SU-DHL-6 (cell line): ENCODE results near the gene SENP3.

Source experiments
- H2AFZ ChIP-seq: fragments of 200-600 bp; sonication (generic); 2 replicates; pipeline ENCODE4 v1.6.1; 2014; ENCODE audit warnings: low read depth, mild to moderate bottlenecking, moderate library complexity, mixed read lengths, antibody characterized with exemption, low read length; ENCODE audit not compliant: severe bottlenecking
- H3F3A ChIP-seq: fragments of 200-600 bp; shearing (Covaris generic); 2 replicates; pipeline ENCODE4 v1.6.0; 2016; ENCODE audit warnings: antibody characterized with exemption, mild to moderate bottlenecking; ENCODE audit not compliant: insufficient read depth
- H3K27ac ChIP-seq: fragments of 200-600 bp; sonication (generic); 2 replicates; pipeline ENCODE4 v1.5.1; 2016; ENCODE audit warnings: low read depth, mild to moderate bottlenecking, low read length, moderate library complexity, mixed read lengths
- H3K27me3 ChIP-seq: fragments of 200-600 bp; sonication (generic), shearing (Covaris generic); 2 replicates; pipeline ENCODE4 v1.6.0; 2014; ENCODE audit warnings: mild to moderate bottlenecking, low read length
- H3K36me3 ChIP-seq: fragments of 200-600 bp; sonication (generic); 2 replicates; pipeline ENCODE4 v1.6.1; 2014; ENCODE audit warnings: mild to moderate bottlenecking, low read length, mixed read lengths
- H3K4me2 ChIP-seq: fragments of 300-600, 200-600 bp; shearing (Covaris generic), sonication (generic); 2 replicates; pipeline ENCODE4 v1.6.0; 2014; ENCODE audit warnings: low read length, low read depth, mild to moderate bottlenecking; ENCODE audit not compliant: poor library complexity, severe bottlenecking
- H3K4me3 ChIP-seq: fragments of 200-600 bp; sonication (generic); 2 replicates; pipeline ENCODE4 v1.5.1; 2014; ENCODE audit warnings: antibody characterized with exemption, low read length, mild to moderate bottlenecking, mixed read lengths; ENCODE audit not compliant: insufficient read depth, poor library complexity, severe bottlenecking
- H3K79me2 ChIP-seq: fragments of 200-600 bp; sonication (generic); 2 replicates; pipeline ENCODE4 v1.6.1; 2014; ENCODE audit warnings: mild to moderate bottlenecking, low read length, moderate library complexity; ENCODE audit not compliant: insufficient read depth
- H3K9ac ChIP-seq: fragments of 200-600 bp; sonication (generic); 2 replicates; pipeline ENCODE4 v1.7.0; 2014; ENCODE audit warnings: mild to moderate bottlenecking, low read length
- H3K9me2 ChIP-seq: fragments of 200-600 bp; sonication (generic); replicated peaks from 2 replicates; pipeline ENCODE4 v1.6.1; 2014; ENCODE audit warnings: low read length; ENCODE audit not compliant: insufficient read depth
- H3K9me3 ChIP-seq: fragments of 200-600 bp; sonication (generic); 2 replicates; pipeline ENCODE4 v1.6.1; 2014; ENCODE audit warnings: low read length, mixed read lengths; ENCODE audit not compliant: insufficient read depth
- H4K20me1 ChIP-seq: fragments of 200-600 bp; sonication (generic); 2 replicates; pipeline ENCODE4 v1.6.1; 2014; ENCODE audit warnings: low read depth, mild to moderate bottlenecking, antibody characterized with exemption, low read length, moderate library complexity, mixed read lengths
- CTCF ChIP-seq: fragments of 200-600 bp; sonication (generic); IDR thresholded peaks from one replicate; pipeline ENCODE4 v1.5.1; 2017; ENCODE audit warnings: antibody characterized with exemption, mild to moderate bottlenecking, low read length, moderate library complexity; ENCODE audit not compliant: insufficient read depth, poor library complexity, severe bottlenecking
- EZH2phosphoT487 ChIP-seq: fragments of 200-600 bp; sonication (generic), shearing (Covaris generic); conservative IDR thresholded peaks from 2 replicates; pipeline ENCODE4 v1.6.1; 2018; ENCODE audit warnings: mild to moderate bottlenecking, antibody characterized with exemption, low read length, moderate library complexity, mixed read lengths

Gene SENP3

GRCh38 chr17:7561589-7562207, at the start of gene SENP3:
Gene SENP3, plus strand, starts transcription at chr17:7561919. Its CDS starts 1,158 bp downstream, at chr17:7563077.
- H3K4me2 ChIP-seq: peak within 1 kb of the TSS; percentile 82

GRCh38 chr17:7512105-7512504, 49.6 kb upstream of the SENP3 start:
- Histone ChIP-seq H4K20me1 (no peaks in the 10 kb centered on the region), H3K36me3 (peaks cover 2% of the 10 kb centered on the region; the same call in 1 of the 2 replicates)

More at GRCh38 chr17:7561589-7562207, at the start of gene SENP3:
- Histone ChIP-seq H3K27ac (peak within 1 kb of the TSS; percentile 85), H3K79me2 (peaks cover 33% of the 10 kb centered on the region), H3K27me3 (no peaks in the 10 kb centered on the region), H4K20me1 (no peaks in the 10 kb centered on the region), H3K9me2 (no peaks in the 10 kb centered on the region), H3K36me3 (peaks cover 8% of the 10 kb centered on the region; the same call in 1 of the 2 replicates), H2AFZ (peak within 1 kb of the TSS; percentile 97), H3F3A (no peaks in the 10 kb centered on the region), H3K9me3 (no peaks in the 10 kb centered on the region), H3K9ac (peak within 1 kb of the TSS; percentile 99), H3K4me3 (peak within 1 kb of the TSS; percentile 95)
- no peak for TF ChIP-seq CTCF

GRCh38 chr17:7512824-7513540, 48.7 kb upstream of the SENP3 start:
- no peaks in the 10 kb centered on the region for H3K27me3 ChIP-seq
- no peaks in the 10 kb centered on the region for H3K9me3 ChIP-seq
- H3K4me2 ChIP-seq: no peak overlapping the region
- no peak overlapping the region for H3K4me3 ChIP-seq
- no peaks in the 10 kb centered on the region for H3K79me2 ChIP-seq
- no peak overlapping the region for H3K27ac ChIP-seq
- no peak overlapping the region for H3K9ac ChIP-seq
- H3F3A ChIP-seq: peaks cover 13% of the 10 kb centered on the region; the same call in 1 of the 2 replicates
- H2AFZ ChIP-seq: no peak overlapping the region
- no peaks in the 10 kb centered on the region for H3K9me2 ChIP-seq
- TF ChIP-seq CTCF (no peak), EZH2phosphoT487 (no peak)
- peaks cover 2% of the 10 kb centered on the region; the same call in 1 of the 2 replicates for H3K36me3 ChIP-seq
- no peaks in the 10 kb centered on the region for H4K20me1 ChIP-seq

More at GRCh38 chr17:7512105-7512504, 49.6 kb upstream of the SENP3 start:
- Histone ChIP-seq H3K27ac (no peak overlapping the region), H3K9ac (no peak overlapping the region), H3F3A (peaks cover 13% of the 10 kb centered on the region; the same call in 1 of the 2 replicates), H3K4me2 (no peak overlapping the region), H3K9me3 (no peaks in the 10 kb centered on the region), H3K27me3 (no peaks in the 10 kb centered on the region), H3K4me3 (no peak overlapping the region), H2AFZ (no peak overlapping the region), H3K79me2 (no peaks in the 10 kb centered on the region), H3K9me2 (no peaks in the 10 kb centered on the region)
- TF ChIP-seq CTCF (no peak), EZH2phosphoT487 (no peak)
